ENCODE data around the gene CHD9. TPM values are rescaled to one million over a fixed set of nuclear protein-coding genes. Genes with fewer than 3 reads are reported as not detected.

Gene CHD9
- total RNA-seq, 4 donors from 2014 or later, result 97.2 to 141 (median 108) TPM

- H3K4me3 ChIP-seq (replicated peaks in 1 of 3), result no peak overlapping the region
- H3K27ac ChIP-seq, result no peak overlapping the region
- DNase-seq, result no peak
- no peak for TF ChIP-seq CTCF (IDR thresholded peaks at IDR 0.05)
- no peak for TF ChIP-seq POLR2A (IDR thresholded peaks at IDR 0.05)
- intact Hi-C loops (cut with DNase I), result no loop called here
- no peaks in the 10 kb centered on the region for H3K36me3 ChIP-seq
- 60 to 61% methylated on average over 3 of the region's 3 CpGs for WGBS, 2 donors
- no peaks in the 10 kb centered on the region for H3K9me3 ChIP-seq
- H3K27me3 ChIP-seq, result no peaks in the 10 kb centered on the region
- H3K4me1 ChIP-seq, result peaks cover 8 to 39% of the 10 kb centered on the region in 2 donors
These were observed 6.9 kb downstream of the CHD9 start for GRCh38 chr16:53061701-53062159.

GRCh38 chr16:53064081-53064578, 9.3 kb downstream of the CHD9 start:
- intact Hi-C loops (cut with DNase I), result no loop called here
- no peak for TF ChIP-seq CTCF (IDR thresholded peaks at IDR 0.05)
- no peak for TF ChIP-seq POLR2A (IDR thresholded peaks at IDR 0.05)
- no peaks in the 10 kb centered on the region for H3K36me3 ChIP-seq
- peaks cover 7 to 26% of the 10 kb centered on the region in 2 donors for H3K4me1 ChIP-seq
- H3K27me3 ChIP-seq, result no peaks in the 10 kb centered on the region
- no peaks in the 10 kb centered on the region for H3K9me3 ChIP-seq
- no peak overlapping the region for H3K4me3 ChIP-seq (replicated peaks in 1 of 3)
- no peak for DNase-seq
- 83 to 88% methylated on average over 1 of the region's 1 CpG for WGBS, 2 donors
- no peak overlapping the region for H3K27ac ChIP-seq

GRCh38 chr16:53065461-53066061, 10.8 kb downstream of the CHD9 start:
- Histone ChIP-seq H3K27me3 (no peaks in the 10 kb centered on the region), H3K9me3 (no peaks in the 10 kb centered on the region), H3K4me3 (replicated peaks in 1 of 3) (no peak overlapping the region), H3K4me1 (peaks cover 5 to 28% of the 10 kb centered on the region in 2 donors), H3K36me3 (no peaks in the 10 kb centered on the region), H3K27ac (no peak overlapping the region)
- WGBS, 2 donors, result 76% methylated on average over 6 of the region's 6 CpGs
- DNase-seq, result no peak
- TF ChIP-seq POLR2A (IDR thresholded peaks at IDR 0.05) (no peak), CTCF (IDR thresholded peaks at IDR 0.05) (no peak)
- intact Hi-C loops (cut with DNase I), result no loop called here

- intact Hi-C loops (cut with DNase I), result no loop called here
- H3K27ac ChIP-seq, result no peak overlapping the region
These were observed 12.9 kb downstream of the CHD9 start for GRCh38 chr16:53067675-53068074.

More at GRCh38 chr16:53067675-53068074, 12.9 kb downstream of the CHD9 start:
- H3K9me3 ChIP-seq, result no peaks in the 10 kb centered on the region
- no peaks in the 10 kb centered on the region for H3K27me3 ChIP-seq
- H3K4me3 ChIP-seq (replicated peaks in 1 of 3), result no peak overlapping the region
- DNase-seq, result no peak
- H3K4me1 ChIP-seq, result peaks cover 8 to 41% of the 10 kb centered on the region in 2 donors
- WGBS, 2 donors, result 86 to 89% methylated on average over 2 of the region's 2 CpGs
- H3K36me3 ChIP-seq, result no peaks in the 10 kb centered on the region
- TF ChIP-seq CTCF (IDR thresholded peaks at IDR 0.05) (no peak), POLR2A (IDR thresholded peaks at IDR 0.05) (no peak)

Data from thyroid gland (tissue), 4 donors.